ENCODE results near the gene VWA2. TPM values are rescaled to one million over a fixed set of nuclear protein-coding genes. Genes with fewer than 3 reads are reported as not detected.

The VWA2 gene
- polyA plus RNA-seq, 1 donor from 2014 or later = not detected

GRCh38 chr10:114279289-114279688 is 40.2 kb downstream of the VWA2 start:
- Histone ChIP-seq H2AFZ (ENCODE audit: low read depth, low read length) (no peak overlapping the region), H3K4me2 (ENCODE audit: low read length) (no peak overlapping the region), H3K9me2 (ENCODE audit: insufficient read depth, low read length) (no peaks in the 10 kb centered on the region), H3K27me3 (ENCODE audit: insufficient read depth, low read depth, low read length) (no peaks in the 10 kb centered on the region), H3K9ac (ENCODE audit: low read length) (no peak overlapping the region), H3K79me2 (replicated peaks; ENCODE audit: insufficient read depth, low read length) (no peaks in the 10 kb centered on the region), H3K4me3 (ENCODE audit: low read length) (no peak overlapping the region), H3K36me3 (ENCODE audit: insufficient read depth, low read length) (no peaks in the 10 kb centered on the region), H3K9me3 (ENCODE audit: low read length) (no peaks in the 10 kb centered on the region), H3K27ac (ENCODE audit: low read length) (no peak overlapping the region), H4K20me1 (ENCODE audit: insufficient read depth) (no peaks in the 10 kb centered on the region), H3F3A (ENCODE audit: insufficient read depth, low read length, poor library complexity, severe bottlenecking) (no peaks in the 10 kb centered on the region)
- no peak for TF ChIP-seq REST (IDR thresholded peaks at IDR 0.05; ENCODE audit: borderline replicate concordance)
- no peak for TF ChIP-seq MXI1 (conservative IDR thresholded peaks at IDR 0.05; ENCODE audit: poor library complexity, severe bottlenecking)
- TF ChIP-seq EZH2 (IDR thresholded peaks at IDR 0.05; ENCODE audit: borderline replicate concordance, insufficient read depth, low read length, poor library complexity, severe bottlenecking) = no peak
- TF ChIP-seq POLR2AphosphoS5 (IDR thresholded peaks at IDR 0.05) = no peak
- TF ChIP-seq TAF1 (IDR thresholded peaks at IDR 0.05; ENCODE audit: low read depth) = no peak
- TF ChIP-seq RAD21 (conservative IDR thresholded peaks at IDR 0.05) = no peak

- Histone ChIP-seq H3F3A (ENCODE audit: insufficient read depth, low read length, poor library complexity, severe bottlenecking) (no peaks in the 10 kb centered on the region), H3K4me3 (ENCODE audit: low read length) (no peak overlapping the region), H3K9me2 (ENCODE audit: insufficient read depth, low read length) (no peaks in the 10 kb centered on the region), H3K27me3 (ENCODE audit: insufficient read depth, low read depth, low read length) (no peaks in the 10 kb centered on the region), H3K9ac (ENCODE audit: low read length) (no peak overlapping the region), H4K20me1 (ENCODE audit: insufficient read depth) (no peaks in the 10 kb centered on the region), H3K27ac (ENCODE audit: low read length) (no peak overlapping the region), H3K9me3 (ENCODE audit: low read length) (no peaks in the 10 kb centered on the region), H3K36me3 (ENCODE audit: insufficient read depth, low read length) (no peaks in the 10 kb centered on the region), H3K4me2 (ENCODE audit: low read length) (no peak overlapping the region), H3K79me2 (replicated peaks; ENCODE audit: insufficient read depth, low read length) (no peaks in the 10 kb centered on the region), H2AFZ (ENCODE audit: low read depth, low read length) (no peak overlapping the region)
- TF ChIP-seq POLR2AphosphoS5 (IDR thresholded peaks at IDR 0.05) (no peak), RAD21 (conservative IDR thresholded peaks at IDR 0.05) (no peak)
These were observed 41.0 kb downstream of the VWA2 start for GRCh38 chr10:114279901-114280644.

- Histone ChIP-seq H3K27me3 (ENCODE audit: insufficient read depth, low read depth, low read length) (no peaks in the 10 kb centered on the region), H3K4me3 (ENCODE audit: low read length) (no peak overlapping the region), H3K27ac (ENCODE audit: low read length) (no peak overlapping the region), H2AFZ (ENCODE audit: low read depth, low read length) (no peak overlapping the region), H3K79me2 (replicated peaks; ENCODE audit: insufficient read depth, low read length) (no peaks in the 10 kb centered on the region), H3F3A (ENCODE audit: insufficient read depth, low read length, poor library complexity, severe bottlenecking) (no peaks in the 10 kb centered on the region), H3K9me2 (ENCODE audit: insufficient read depth, low read length) (no peaks in the 10 kb centered on the region), H3K36me3 (ENCODE audit: insufficient read depth, low read length) (no peaks in the 10 kb centered on the region), H3K9me3 (ENCODE audit: low read length) (no peaks in the 10 kb centered on the region), H4K20me1 (ENCODE audit: insufficient read depth) (no peaks in the 10 kb centered on the region), H3K4me2 (ENCODE audit: low read length) (no peak overlapping the region), H3K9ac (ENCODE audit: low read length) (no peak overlapping the region)
- TF ChIP-seq TAF1 (IDR thresholded peaks at IDR 0.05; ENCODE audit: low read depth) = no peak
- no peak for TF ChIP-seq EP300 (conservative IDR thresholded peaks at IDR 0.05; ENCODE audit: poor library complexity, severe bottlenecking)
- no peak for TF ChIP-seq REST (IDR thresholded peaks at IDR 0.05; ENCODE audit: borderline replicate concordance)
- TF ChIP-seq MXI1 (conservative IDR thresholded peaks at IDR 0.05; ENCODE audit: poor library complexity, severe bottlenecking) = no peak
- no peak for TF ChIP-seq EZH2 (IDR thresholded peaks at IDR 0.05; ENCODE audit: borderline replicate concordance, insufficient read depth, low read length, poor library complexity, severe bottlenecking)
- no peak for TF ChIP-seq RAD21 (conservative IDR thresholded peaks at IDR 0.05)
- TF ChIP-seq SMC3 (conservative IDR thresholded peaks at IDR 0.05; ENCODE audit: poor library complexity) = no peak
- TF ChIP-seq POLR2AphosphoS5 (IDR thresholded peaks at IDR 0.05) = no peak
- TF ChIP-seq CTCF (IDR thresholded peaks at IDR 0.05; ENCODE audit: poor library complexity, severe bottlenecking) = no peak
These were observed 42.0 kb downstream of the VWA2 start for GRCh38 chr10:114281006-114281405.

Data from neural cell (in vitro differentiated cells).